Activated naive CD4-positive, alpha-beta T cell treated with Interleukin-2 at 50 U/mL for 16 hours (primary cell): ENCODE data around the gene DNMT3L.
"Not testable (repeated sequence)": the region's sequence is repeated elsewhere in the genome, so short reads cannot be mapped to it uniquely, and the experiment has no call there.

Source experiments
- DNase-seq: peaks from one replicate; pipeline ENCODE4 v3.0.0-alpha.2; 2020

DNMT3L gene

DNA sequence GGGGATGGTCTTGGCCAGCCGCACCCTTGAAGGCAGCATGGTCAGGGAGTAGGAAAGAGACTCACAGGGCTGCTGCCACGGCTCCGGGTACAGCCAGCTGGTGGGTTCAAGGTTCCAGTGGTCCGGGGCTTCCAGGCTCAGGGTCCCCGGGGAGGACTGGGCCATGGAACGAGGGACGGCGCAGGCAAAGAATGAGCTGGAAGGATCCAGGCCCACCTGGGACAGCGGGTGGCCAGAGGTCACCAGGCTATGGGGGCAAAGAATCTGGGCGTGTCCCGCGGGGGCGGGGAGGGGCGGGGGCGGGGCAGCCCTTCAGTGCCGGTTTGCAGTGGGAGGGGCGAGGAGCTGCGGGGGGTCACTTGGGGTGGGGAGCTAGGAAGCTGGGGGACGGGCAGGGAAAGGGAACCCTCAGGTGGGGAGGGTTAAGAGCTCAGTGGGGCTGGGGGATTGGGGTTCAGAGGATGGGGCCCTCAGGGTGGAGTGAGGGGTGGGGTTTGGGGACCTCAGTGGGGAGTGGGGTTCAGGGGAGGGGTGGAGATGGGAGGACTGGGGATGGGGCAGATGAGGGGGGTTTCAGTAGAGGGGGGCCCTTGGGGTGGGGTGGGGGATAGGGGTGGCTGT, at the start of gene DNMT3L:
Gene DNMT3L (minus strand): TSS at position 223 of the 621 bp plus-strand sequence. CDS start 638 bp downstream, outside the sequence.
- DNase-seq: no peak

DNA sequence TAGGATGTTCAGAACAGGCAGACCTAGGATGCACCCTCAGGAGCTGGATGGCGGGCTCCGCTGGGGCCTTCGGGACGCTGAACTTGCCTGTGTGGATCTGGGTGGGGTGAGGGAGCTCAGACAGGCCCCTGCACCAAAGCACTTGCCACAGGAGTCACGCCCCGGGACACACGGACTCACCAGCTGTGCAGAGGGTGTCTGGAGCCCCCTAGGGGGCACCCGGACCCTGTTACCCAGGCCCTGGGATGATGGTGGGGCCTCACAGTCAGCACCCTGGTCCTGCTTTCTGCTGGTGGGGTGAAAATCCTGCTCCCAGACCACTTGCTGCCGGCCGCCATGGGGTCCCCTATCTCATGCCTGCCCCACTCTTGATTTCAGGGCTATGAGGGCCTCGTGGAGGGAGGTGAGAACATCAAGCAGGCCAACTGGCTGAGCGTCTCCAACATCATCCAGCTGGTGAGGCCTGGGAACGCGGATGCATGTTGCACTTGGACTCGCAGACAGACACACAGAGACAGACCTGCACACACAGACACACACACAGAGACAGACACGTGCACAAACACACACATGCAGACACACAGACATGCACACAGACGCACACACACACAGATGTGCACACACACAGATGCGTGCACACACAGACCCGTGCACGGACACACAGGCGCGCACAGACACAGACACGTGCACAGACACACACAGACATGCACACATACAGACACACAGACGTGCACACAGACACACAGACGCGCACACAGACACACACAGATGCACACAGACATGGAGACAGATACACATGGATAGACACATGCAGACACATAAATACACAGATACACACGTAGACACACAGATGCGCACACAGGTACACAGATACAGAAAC, 49.2 kb upstream of the DNMT3L start:
- DNase-seq: no peak

- DNase-seq: no peak
Measured at GRCh38 chr21:44306936-44307704, 45.4 kb upstream of the DNMT3L start.

- DNase-seq: no peak
Measured at GRCh38 chr21:44305691-44306090, 44.0 kb upstream of the DNMT3L start.

DNA sequence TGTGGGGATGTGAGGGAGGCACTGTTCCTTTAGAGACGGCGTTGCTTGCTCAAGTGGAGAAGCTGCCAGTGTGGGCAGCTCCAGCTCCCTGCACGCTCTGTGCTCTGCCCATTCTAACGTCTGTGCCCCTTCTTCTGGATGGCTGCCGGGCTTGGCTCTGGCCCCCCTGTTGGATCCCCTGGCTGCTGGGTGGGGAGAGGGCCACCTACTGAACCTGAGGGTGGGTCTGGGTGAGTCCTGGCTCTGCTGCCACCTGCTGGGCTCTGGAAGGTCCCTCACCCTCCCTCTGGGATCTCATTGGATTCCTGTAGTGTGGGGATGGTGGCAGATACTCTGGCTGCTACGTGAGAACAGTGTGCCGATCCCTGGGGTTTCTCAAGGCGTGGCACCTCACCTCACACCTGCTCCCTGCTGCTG, 43.2 kb upstream of the DNMT3L start:
- peak; percentile 52 for DNase-seq

GRCh38 chr21:44304011-44304616, 42.4 kb upstream of the DNMT3L start:
- DNase-seq: no peak

- no peak for DNase-seq
Measured at GRCh38 chr21:44303490-44303981, 41.8 kb upstream of the DNMT3L start.

GRCh38 chr21:44302573-44303401, 41.1 kb upstream of the DNMT3L start:
- DNase-seq: not testable (repeated sequence)

DNA sequence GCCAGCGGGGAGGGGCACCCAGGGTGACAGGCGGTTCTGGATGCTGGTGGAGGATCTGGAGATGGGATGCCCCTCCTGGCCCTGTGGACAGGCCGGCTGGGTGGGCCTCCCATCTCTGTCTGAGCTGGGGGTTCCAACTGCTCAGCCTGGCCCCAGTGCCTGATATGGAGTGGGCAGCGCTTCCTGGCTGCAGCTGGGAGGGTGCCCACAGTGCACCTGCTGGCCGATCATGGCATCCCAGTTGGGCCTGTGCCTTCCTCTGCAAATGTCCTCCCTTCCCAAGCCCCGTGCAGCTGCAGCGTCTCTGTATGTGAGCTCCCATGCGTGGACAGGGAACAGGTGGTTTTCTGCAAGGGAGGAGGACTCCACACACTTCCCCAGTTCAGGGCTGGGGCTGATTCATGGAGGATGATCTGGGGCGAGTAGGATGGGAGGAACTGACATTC, 40.3 kb upstream of the DNMT3L start:
- no peak for DNase-seq

GRCh38 chr21:44301141-44301540, 39.4 kb upstream of the DNMT3L start:
- DNase-seq: no peak

DNA sequence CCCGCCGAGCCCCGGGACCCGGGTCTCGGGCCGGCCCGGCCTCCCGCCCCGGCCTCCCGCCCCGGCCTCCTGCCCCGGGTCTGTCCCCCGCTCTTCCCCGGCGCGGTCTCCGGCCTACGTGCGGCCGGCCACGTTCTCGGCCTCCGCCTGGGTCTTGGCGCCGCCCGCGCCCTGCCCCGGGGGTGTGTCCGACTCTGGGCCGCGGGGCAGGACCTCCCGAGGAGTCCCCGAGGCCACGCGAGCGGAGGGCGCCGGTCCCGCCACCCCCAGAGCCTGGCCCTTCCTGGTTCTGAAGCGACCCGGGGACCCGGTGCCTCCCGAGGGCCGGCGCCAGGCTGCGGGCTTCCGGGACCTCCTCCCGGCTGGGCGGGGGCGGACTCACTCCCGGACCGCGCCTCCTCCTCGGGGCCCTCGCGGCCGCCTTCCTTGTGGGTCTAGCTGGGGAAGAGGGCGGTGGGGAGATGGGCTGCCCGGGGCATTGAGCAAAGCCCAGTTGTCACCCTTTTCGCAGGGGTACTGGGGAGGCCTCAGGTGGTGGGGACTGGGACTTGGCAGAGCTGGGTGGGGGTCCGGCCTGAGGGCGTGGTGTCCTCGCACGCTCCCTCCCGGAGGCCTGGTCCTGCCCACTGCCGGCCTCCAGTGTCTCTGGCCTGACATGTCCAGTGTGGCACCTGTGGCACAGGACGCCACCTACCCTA, 38.7 kb upstream of the DNMT3L start:
- DNase-seq: peak; percentile 65

- DNase-seq: peak; percentile 60
Measured at GRCh38 chr21:44299458-44300261, 38.0 kb upstream of the DNMT3L start, which contains the start of gene PFKL. Gene PFKL, plus strand, starts transcription at chr21:44300053. Its CDS starts 53 bp downstream, at chr21:44300106.

DNA sequence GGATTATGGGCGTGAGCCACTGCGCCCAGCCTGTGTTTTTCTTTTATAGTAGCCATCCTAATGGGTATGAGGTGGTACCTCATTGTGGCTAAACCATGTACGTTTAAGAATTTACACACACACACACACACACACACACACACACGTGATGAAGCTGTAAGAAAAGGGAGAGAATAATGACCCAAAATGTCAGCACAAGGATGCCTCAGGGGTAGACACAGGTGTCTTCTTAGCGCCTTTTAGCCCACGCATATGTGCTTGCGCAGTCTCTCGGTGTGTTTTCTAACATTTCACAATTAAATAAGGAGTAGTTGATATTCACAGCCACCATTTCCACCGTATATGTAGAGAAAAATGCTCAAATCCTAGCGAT, 37.4 kb upstream of the DNMT3L start:
- no peak for DNase-seq

DNA sequence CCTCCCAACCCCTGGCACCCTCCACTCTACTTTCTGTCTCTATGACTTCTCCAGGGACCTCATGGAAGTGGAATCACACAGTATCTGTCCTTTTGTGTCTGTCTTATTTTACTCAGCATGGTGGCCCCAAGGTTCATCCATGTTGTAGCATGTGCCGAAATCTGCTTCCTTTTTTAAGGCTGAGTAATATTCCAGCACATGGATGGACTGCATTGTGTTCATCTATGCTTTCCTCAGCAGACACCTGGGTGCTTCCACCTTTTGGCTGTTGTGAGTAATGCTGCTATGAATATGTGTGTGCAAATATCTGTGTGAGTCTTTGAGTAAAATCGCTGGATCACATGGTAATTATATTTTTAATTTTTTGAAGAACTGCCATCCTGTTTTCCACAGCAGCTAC, 36.6 kb upstream of the DNMT3L start:
- DNase-seq: no peak

DNA sequence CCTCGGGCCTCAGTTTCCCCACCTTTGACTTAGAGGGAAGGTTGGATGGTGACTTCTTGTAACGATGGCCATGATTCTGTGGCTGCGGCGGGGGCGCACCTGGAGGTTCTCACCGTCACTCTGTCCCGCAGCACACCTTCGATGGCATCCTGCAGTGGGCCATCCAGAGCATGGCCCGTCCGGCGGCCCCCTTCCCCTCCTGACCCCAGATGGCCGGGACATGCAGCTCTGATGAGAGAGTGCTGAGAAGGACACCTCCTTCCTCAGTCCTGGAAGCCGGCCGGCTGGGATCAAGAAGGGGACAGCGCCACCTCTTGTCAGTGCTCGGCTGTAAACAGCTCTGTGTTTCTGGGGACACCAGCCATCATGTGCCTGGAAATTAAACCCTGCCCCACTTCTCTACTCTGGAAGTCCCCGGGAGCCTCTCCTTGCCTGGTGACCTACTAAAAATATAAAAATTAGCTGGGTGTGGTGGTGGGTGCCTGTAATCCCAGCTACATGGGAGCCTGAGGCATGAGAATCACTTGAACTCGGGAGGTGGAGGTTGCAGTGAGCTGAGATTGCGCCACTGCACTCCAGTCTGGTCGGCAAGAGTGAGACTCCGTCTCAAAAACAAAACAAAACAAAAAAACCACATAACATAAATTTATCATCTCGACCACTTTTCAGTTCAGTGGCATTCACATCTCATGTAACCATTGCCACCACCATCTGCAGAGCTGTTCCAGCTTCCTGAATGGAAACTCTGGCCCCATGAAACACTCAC, 36.0 kb upstream of the DNMT3L start:
- peak; percentile 78 for DNase-seq

DNA sequence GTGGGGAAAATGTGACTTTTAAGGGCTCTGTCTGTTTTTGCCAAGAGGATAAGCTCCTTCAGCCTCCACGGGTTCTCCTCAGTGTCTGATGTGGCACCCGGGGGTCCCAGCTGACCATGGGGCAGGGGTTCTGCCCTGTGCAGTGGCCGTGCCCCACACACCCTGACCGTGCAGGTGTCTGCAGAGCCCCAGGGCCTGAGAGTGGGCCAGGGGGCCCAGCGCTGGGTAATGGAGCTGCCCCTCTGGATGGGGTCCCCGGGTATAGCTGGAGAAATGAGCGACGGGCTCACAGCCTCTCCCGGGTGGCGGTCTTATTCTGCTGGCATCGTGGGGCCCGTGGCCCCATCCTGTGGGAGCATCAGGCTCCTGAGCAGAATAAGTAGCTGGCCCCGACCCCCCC, 35.2 kb upstream of the DNMT3L start:
- DNase-seq: no peak

DNA sequence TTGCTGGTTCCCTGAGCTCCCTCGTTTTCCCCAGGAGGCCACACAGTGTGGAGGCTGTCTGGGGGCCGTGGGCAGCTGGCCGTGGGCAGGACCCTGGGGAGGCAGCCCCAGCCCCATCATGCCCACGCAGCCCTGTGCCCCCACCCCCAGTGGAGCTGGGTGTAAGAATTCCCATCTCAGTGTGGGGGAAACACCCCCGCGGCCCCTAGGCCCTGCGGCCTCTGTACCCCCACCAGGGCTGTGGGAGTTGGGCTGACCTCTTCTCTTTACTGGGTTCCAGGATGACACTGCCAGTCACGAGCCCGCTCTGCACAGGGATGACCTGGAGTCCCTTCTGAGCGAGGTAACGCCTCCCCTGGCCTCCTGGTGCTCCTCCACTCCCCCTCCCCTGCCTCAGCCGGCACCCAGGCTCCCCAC, 34.4 kb upstream of the DNMT3L start:
- no peak for DNase-seq

- DNase-seq: no peak
Measured at GRCh38 chr21:44295646-44296045, 33.9 kb upstream of the DNMT3L start.

- no peak for DNase-seq
Measured at GRCh38 chr21:44295163-44295573, 33.5 kb upstream of the DNMT3L start.
